ENCODE measurements around the gene EPHA4. TPM values are rescaled to one million over a fixed set of nuclear protein-coding genes. Genes with fewer than 3 reads are reported as not detected.

The EPHA4 gene
- total and polyA plus RNA-seq, 8 donors: 0.56 to 28.1 (median 5.8) TPM; not detected in 1

DNA sequence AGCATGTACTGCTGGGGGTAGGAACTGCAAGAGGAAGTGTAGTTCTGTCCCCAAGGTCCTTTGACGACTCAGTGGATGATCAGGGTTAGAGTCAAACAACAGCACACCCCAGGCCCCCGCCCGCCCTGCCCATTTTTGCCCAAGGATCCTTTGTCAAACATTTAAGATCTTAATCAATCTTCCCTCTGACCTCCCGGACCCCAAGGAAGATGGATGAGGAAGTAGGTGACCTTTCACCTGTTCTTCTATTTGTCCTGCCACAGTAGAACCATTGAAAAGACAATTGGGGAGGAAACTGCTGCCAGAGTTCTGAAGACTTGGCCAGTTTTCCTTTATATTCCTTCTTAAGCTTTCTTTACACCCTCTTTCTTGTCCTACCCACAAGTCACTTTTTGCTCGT lies 12.1 kb downstream of the EPHA4 start:
- peaks cover 0 to 4% (median 0%) of the 10 kb centered on the region in 3 donors for H3K27me3 ChIP-seq
- no peak overlapping the region for H3K27ac ChIP-seq
- no peak for DNase-seq
- TF ChIP-seq, protein P1, sequence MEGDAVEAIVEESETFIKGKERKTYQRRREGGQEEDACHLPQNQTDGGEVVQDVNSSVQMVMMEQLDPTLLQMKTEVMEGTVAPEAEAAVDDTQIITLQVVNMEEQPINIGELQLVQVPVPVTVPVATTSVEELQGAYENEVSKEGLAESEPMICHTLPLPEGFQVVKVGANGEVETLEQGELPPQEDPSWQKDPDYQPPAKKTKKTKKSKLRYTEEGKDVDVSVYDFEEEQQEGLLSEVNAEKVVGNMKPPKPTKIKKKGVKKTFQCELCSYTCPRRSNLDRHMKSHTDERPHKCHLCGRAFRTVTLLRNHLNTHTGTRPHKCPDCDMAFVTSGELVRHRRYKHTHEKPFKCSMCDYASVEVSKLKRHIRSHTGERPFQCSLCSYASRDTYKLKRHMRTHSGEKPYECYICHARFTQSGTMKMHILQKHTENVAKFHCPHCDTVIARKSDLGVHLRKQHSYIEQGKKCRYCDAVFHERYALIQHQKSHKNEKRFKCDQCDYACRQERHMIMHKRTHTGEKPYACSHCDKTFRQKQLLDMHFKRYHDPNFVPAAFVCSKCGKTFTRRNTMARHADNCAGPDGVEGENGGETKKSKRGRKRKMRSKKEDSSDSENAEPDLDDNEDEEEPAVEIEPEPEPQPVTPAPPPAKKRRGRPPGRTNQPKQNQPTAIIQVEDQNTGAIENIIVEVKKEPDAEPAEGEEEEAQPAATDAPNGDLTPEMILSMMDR (IDR thresholded peaks at IDR 0.05): no peak
- TF ChIP-seq POLR2AphosphoS5 (IDR thresholded peaks at IDR 0.05): no peak
- TF ChIP-seq EP300 (IDR thresholded peaks at IDR 0.05): no peak
- no peak for TF ChIP-seq POLR2A (IDR thresholded peaks at IDR 0.05)
- H3K9me3 ChIP-seq: no peaks in the 10 kb centered on the region
- H3K36me3 ChIP-seq: no peaks in the 10 kb centered on the region
- no peak overlapping the region for H3K4me3 ChIP-seq
- peaks cover 0 to 8% (median 0%) of the 10 kb centered on the region in 4 donors for H3K4me1 ChIP-seq
- WGBS, 5 donors: 75 to 84% (median 80%) methylated on average over 5 of the region's 5 CpGs
- intact Hi-C loops (cut with DNase I; ENCODE audit: low total_unique reads): no loop called here

DNA sequence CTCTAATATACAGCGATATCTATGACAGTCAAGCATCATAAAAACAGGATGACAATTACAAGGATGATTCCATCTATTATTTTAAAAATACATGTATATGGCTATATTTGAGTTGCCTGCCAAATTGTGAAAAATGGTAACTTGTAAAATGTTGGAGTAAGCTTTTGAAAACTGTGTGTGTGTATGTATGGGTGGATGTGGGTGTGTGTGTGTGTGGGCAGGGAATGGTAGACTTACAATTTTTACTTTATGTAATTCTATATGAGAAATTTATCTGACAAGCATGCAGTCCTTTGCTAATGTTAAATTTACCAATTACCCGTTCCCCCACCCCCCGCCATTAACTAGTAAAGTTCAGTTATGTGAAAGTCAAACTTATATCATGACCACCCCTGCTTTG lies 14.0 kb downstream of the EPHA4 start:
- no peaks in the 10 kb centered on the region for H3K9me3 ChIP-seq
- TF ChIP-seq, protein P1 (IDR thresholded peaks at IDR 0.05): no peak
- TF ChIP-seq POLR2AphosphoS5 (IDR thresholded peaks at IDR 0.05): no peak
- no peak for TF ChIP-seq EP300 (IDR thresholded peaks at IDR 0.05)
- TF ChIP-seq POLR2A (IDR thresholded peaks at IDR 0.05): no peak
- H3K4me3 ChIP-seq: no peak overlapping the region
- WGBS, 5 donors: 88 to 91% (median 90%) methylated on average over 3 of the region's 3 CpGs
- peaks cover 0 to 23% (median 3%) of the 10 kb centered on the region in 4 donors for H3K4me1 ChIP-seq
- H3K27ac ChIP-seq: no peak overlapping the region
- no peaks in the 10 kb centered on the region for H3K36me3 ChIP-seq
- DNase-seq: no peak
- H3K27me3 ChIP-seq: no peaks in the 10 kb centered on the region
- intact Hi-C loops (cut with DNase I; ENCODE audit: low total_unique reads): no loop called here

DNA sequence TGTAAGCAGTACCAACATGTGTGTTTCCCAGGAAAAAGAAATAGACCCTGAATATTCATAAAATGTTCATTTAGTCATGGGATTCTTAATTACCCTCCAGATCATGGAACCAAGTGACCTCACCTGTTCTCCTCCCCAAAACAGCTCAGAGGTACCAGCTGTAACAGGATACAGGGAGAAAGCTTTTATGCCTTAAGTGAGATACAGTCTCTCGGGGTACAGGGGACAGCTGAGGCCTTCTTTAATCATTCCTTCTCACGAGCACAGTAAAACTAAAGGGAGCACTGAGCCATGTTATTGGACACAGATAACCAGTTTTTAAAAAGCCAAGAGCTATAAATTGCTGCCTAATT lies 16.6 kb downstream of the EPHA4 start:
- WGBS, 5 donors: 52 to 82% (median 65%) methylated on average over 2 of the region's 2 CpGs
- Histone ChIP-seq H3K36me3 (no peaks in the 10 kb centered on the region), H3K4me1 (peaks cover 0 to 25% (median 3%) of the 10 kb centered on the region in 4 donors), H3K27ac (no peak overlapping the region), H3K4me3 (no peak overlapping the region), H3K9me3 (no peaks in the 10 kb centered on the region), H3K27me3 (no peaks in the 10 kb centered on the region)
- no peak for DNase-seq
- TF ChIP-seq, protein P1 (IDR thresholded peaks at IDR 0.05): no peak
- TF ChIP-seq EP300 (IDR thresholded peaks at IDR 0.05): no peak
- TF ChIP-seq POLR2AphosphoS5 (IDR thresholded peaks at IDR 0.05): no peak
- no peak for TF ChIP-seq POLR2A (IDR thresholded peaks at IDR 0.05)
- intact Hi-C loops (cut with DNase I; ENCODE audit: low total_unique reads): no loop called here

DNA sequence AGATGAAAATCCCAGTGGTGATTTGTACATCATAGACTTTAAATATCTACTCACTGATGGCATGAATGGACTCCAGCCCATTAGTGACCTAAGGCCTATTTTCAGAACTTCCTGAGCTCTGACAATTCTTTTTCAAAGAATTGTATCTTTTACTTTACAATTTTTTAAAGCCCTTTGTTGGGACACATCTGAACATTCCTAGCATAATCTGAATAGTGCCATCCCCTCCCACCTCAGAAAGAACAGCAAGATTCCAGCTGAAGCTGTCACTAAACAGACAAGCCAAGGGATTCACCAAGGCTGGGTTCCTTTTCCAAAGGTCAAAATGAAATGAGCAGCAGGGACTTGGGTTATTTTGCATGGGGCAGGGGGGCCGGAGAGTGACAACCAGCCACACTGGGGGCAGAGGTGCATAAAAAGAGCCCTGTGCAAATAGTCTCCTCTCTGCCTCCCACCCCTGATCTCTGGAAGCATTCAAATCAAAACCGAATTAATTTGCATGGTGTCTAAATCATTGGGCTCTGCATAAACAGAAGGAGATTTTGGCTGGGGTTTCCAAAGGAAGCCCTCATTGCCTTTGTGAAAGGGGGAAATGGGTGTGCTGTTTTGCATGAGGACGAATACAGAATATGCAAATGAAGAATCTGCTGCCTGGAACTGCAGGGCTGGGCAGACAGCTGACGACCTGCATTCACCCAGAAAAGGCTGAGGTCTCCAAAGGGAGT lies 17.2 kb downstream of the EPHA4 start:
- no peak overlapping the region for H3K4me3 ChIP-seq
- H3K27ac ChIP-seq: no peak overlapping the region
- 54 to 75% (median 66%) methylated on average over 4 of the region's 4 CpGs for WGBS, 5 donors
- H3K9me3 ChIP-seq: no peaks in the 10 kb centered on the region
- H3K27me3 ChIP-seq: no peaks in the 10 kb centered on the region
- no peak for DNase-seq
- peaks cover 0 to 25% (median 3%) of the 10 kb centered on the region in 4 donors for H3K4me1 ChIP-seq
- intact Hi-C loops (cut with DNase I; ENCODE audit: low total_unique reads): no loop called here
- TF ChIP-seq EP300 (IDR thresholded peaks at IDR 0.05) (no peak), POLR2AphosphoS5 (IDR thresholded peaks at IDR 0.05) (no peak), POLR2A (IDR thresholded peaks at IDR 0.05) (no peak)
- TF ChIP-seq, protein P1 (IDR thresholded peaks at IDR 0.05): no peak
- H3K36me3 ChIP-seq: no peaks in the 10 kb centered on the region

Data from stomach (tissue), 9 donors.